Naive thymus-derived CD4-positive, alpha-beta T cell (primary cell): ENCODE data around the gene AKR1E2. TPM values are rescaled to one million over a fixed set of nuclear protein-coding genes. Genes with fewer than 3 reads are reported as not detected.

ENCODE experiments used
- ATAC-seq: fragments of 150-1000 bp; cut with Tn5 transposase; 2 replicates; pipeline ENCODE4 v1.10.0; 2021; ENCODE audit warnings: mild to moderate bottlenecking, moderate library complexity
- CTCF ChIA-PET: fragments of 350-600 bp; sonication (Branson Sonifier 250); formaldehyde crosslinking; loops from one replicate; lab custom pipeline; 2021; ENCODE audit warnings: antibody characterized with exemption; lab: Charles Lee
- POLR2A ChIA-PET: fragments of 350-600 bp; sonication (Branson Sonifier 250); formaldehyde crosslinking; loops from one replicate; lab custom pipeline; 2021; ENCODE audit warnings: antibody characterized with exemption, inconsistent platforms; lab: Charles Lee
- DNase-seq, 9 donors: peaks; one replicate each; pipeline versions ENCODE4 v3.0.0 to v3.0.0-alpha.2; 2020 to 2022; ENCODE audit warnings: mixed read lengths in 1 of 9
- H3K27ac ChIP-seq: one replicate; pipeline ENCODE4 v1.7.0; 2013; ENCODE audit warnings: mild to moderate bottlenecking, low read depth, low read length, moderate library complexity
- H3K27me3 ChIP-seq, 2 donors: one replicate each; pipeline ENCODE4 v1.7.0; 2013; ENCODE audit warnings: low read length in 2 of 2, mild to moderate bottlenecking in 2 of 2, moderate library complexity in 2 of 2; ENCODE audit not compliant: control insufficient read depth in 2 of 2, insufficient read depth in 2 of 2
- H3K36me3 ChIP-seq, 3 experiments: 1 replicate in 2 of 3; 2 replicates in 1 of 3; pipeline ENCODE4 v1.7.0; 2013; ENCODE audit warnings: low read length in 3 of 3, mild to moderate bottlenecking in 3 of 3, moderate library complexity in 1 of 3; ENCODE audit not compliant: insufficient read depth in 3 of 3, control insufficient read depth in 2 of 3
- H3K4me1 ChIP-seq, 2 donors: one replicate each; pipeline ENCODE4 v1.7.0; 2013; ENCODE audit warnings: low read length in 2 of 2, mild to moderate bottlenecking in 2 of 2, moderate library complexity in 1 of 2; ENCODE audit not compliant: control insufficient read depth in 2 of 2, insufficient read depth in 2 of 2
- H3K4me3 ChIP-seq: 2 replicates; pipeline ENCODE4 v1.7.0; 2013; ENCODE audit warnings: mild to moderate bottlenecking, low read length
- H3K9me3 ChIP-seq, 3 experiments: 1 replicate in 2 of 3; 2 replicates in 1 of 3; pipeline ENCODE4 v1.7.0; 2013; ENCODE audit warnings: low read length in 3 of 3; ENCODE audit not compliant: control insufficient read depth in 2 of 3
- H3K27ac Mint-ChIP-seq, 9 donors: one replicate each; pipeline ENCODE4 v1.8.0; 2020 to 2022; ENCODE audit warnings: mixed read lengths in 9 of 9, mild to moderate bottlenecking in 8 of 9, moderate library complexity in 5 of 9, inconsistent platforms in 2 of 9
- H3K27me3 Mint-ChIP-seq, 5 donors: one replicate each; pipeline ENCODE4 v1.8.0; 2021 to 2022; ENCODE audit warnings: mixed read lengths in 5 of 5, mild to moderate bottlenecking in 1 of 5
- H3K36me3 Mint-ChIP-seq, 5 donors: one replicate each; pipeline ENCODE4 v1.8.0; 2020 to 2022; ENCODE audit warnings: mixed read lengths in 5 of 5, mild to moderate bottlenecking in 3 of 5, inconsistent platforms in 1 of 5
- H3K4me1 Mint-ChIP-seq, 7 donors: one replicate each; pipeline ENCODE4 v1.8.0; 2020 to 2022; ENCODE audit warnings: mixed read lengths in 7 of 7, mild to moderate bottlenecking in 3 of 7, inconsistent platforms in 1 of 7
- H3K4me3 Mint-ChIP-seq, 10 donors: one replicate each; pipeline ENCODE4 v1.8.0; 2020 to 2022; ENCODE audit warnings: mild to moderate bottlenecking in 10 of 10, mixed read lengths in 10 of 10, moderate library complexity in 6 of 10, inconsistent platforms in 2 of 10
- H3K9me3 Mint-ChIP-seq, 11 donors: one replicate each; pipeline ENCODE4 v1.8.0; 2020 to 2022; ENCODE audit warnings: mixed read lengths in 11 of 11, mild to moderate bottlenecking in 4 of 11, inconsistent platforms in 1 of 11, moderate library complexity in 1 of 11
- intact Hi-C, 2 donors: fragments of 100-400 bp; cut with micrococcal nuclease; formaldehyde crosslinking; loops; one replicate each; pipeline ENCODE4 v1.15.1; 2023
- polyA plus RNA-seq, 2 donors: library from polyadenylated mRNA; unstranded; fragments of 300-500 nt; fragmentation: Illumina TruSeq; gene quantifications; one replicate each; pipeline ENCODE4 v1.2.3, GENCODE V29; 2021
- total RNA-seq, 6 experiments: library from RNA in 5 of 6; stranded (reverse) in 5 of 6; gene quantifications; 1 replicate in 5 of 6; 2 replicates in 1 of 6; pipeline ENCODE4 v1.2.3 and lab custom pipeline; 2021 to 2026

The AKR1E2 gene
- total and polyA plus RNA-seq, 7 experiments from 2014 or later, result 3.6 to 26.0 (median 10.6) TPM

DNA sequence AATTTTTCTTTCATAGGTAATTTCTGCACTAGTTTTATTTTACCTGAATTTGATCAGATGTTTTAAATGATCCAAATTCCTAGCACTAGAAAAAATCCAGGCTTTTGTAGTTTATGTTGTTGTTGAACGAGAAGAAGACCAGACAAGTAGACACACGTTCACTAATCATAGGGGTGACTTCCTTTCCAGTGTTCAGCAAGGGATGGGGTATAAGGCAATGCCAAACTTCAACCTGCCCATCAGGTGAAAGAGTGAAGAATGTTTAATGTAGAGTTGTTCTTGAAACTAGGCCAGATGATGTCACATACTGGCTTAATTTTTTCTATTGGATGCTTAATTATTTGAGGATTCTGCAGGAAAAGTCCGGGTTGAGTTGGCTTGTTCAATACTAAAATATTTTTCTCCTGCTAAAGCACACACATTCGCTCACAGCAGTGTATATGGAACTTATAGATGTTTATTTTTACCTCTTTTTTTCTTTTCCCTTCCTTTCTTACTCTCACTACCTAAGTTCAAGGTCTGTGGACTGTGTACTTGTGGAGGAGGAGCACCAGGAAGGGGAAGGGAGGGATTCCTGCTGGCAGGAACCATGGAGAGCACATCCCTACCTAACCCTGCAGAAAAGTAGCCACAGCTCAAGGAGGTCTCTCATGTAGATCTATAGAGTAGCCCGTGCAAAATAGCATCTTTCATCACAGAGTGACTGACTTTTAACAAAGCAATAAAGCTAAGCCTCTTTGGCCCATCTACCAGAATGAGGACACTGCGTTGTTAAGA lies 23.1 kb upstream of the AKR1E2 start:
- H3K27me3 ChIP-seq, result peaks cover 0 to 2% of the 10 kb centered on the region in 2 donors
- H3K4me3 ChIP-seq, result no peak overlapping the region
- DNase-seq (no peak), ATAC-seq (no peak)
- Mint-ChIP-seq H3K36me3 (no peaks in the 10 kb centered on the region), H3K27me3 (peaks cover 3 to 36% (median 5%) of the 10 kb centered on the region in 5 donors), H3K4me1 (no peaks in the 10 kb centered on the region), H3K4me3 (no peak overlapping the region), H3K9me3 (no peaks in the 10 kb centered on the region), H3K27ac (no peak overlapping the region)
- ChIA-PET CTCF (no interaction called here), POLR2A (no interaction called here)
- no peak overlapping the region for H3K27ac ChIP-seq
- no peaks in the 10 kb centered on the region for H3K36me3 ChIP-seq
- no peaks in the 10 kb centered on the region for H3K9me3 ChIP-seq
- intact Hi-C loops, result no loop called here
- H3K4me1 ChIP-seq, result no peaks in the 10 kb centered on the region

DNA sequence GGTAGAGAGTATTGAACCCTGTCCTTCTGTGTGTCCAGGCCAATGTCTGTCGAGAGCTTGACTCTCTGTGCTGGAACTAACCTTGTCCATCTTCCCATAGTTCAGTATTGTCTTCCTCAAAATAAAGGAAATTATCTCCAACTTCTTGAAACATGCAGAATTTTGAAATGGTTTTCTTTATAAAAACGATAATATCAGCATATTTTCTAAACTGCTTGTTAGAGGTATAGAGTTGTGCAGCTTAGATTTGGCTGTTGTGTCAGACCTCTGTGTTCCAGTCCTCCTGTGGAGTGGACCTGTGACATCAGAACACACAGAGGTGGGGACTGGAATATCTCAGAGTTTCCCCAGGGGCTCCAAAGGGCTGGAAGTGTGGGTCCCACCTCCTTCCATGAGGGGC lies 22.2 kb upstream of the AKR1E2 start:
- H3K4me3 Mint-ChIP-seq, result no peak overlapping the region
- H3K27me3 Mint-ChIP-seq, result peaks cover 0 to 32% (median 5%) of the 10 kb centered on the region in 5 donors
- no peak overlapping the region for H3K27ac Mint-ChIP-seq
- ChIA-PET CTCF (no interaction called here), POLR2A (no interaction called here)
- H3K9me3 ChIP-seq, result no peaks in the 10 kb centered on the region
- no peaks in the 10 kb centered on the region for H3K36me3 ChIP-seq
- H3K4me1 Mint-ChIP-seq, result peaks cover 0 to 2% (median 0%) of the 10 kb centered on the region in 7 donors
- DNase-seq, result no peak
- H3K36me3 Mint-ChIP-seq, result no peaks in the 10 kb centered on the region
- no peaks in the 10 kb centered on the region for H3K27me3 ChIP-seq
- intact Hi-C loops, result no loop called here
- no peak overlapping the region for H3K4me3 ChIP-seq
- ATAC-seq, result no peak
- H3K4me1 ChIP-seq, result no peaks in the 10 kb centered on the region
- H3K9me3 Mint-ChIP-seq, result no peaks in the 10 kb centered on the region
- no peak overlapping the region for H3K27ac ChIP-seq

DNA sequence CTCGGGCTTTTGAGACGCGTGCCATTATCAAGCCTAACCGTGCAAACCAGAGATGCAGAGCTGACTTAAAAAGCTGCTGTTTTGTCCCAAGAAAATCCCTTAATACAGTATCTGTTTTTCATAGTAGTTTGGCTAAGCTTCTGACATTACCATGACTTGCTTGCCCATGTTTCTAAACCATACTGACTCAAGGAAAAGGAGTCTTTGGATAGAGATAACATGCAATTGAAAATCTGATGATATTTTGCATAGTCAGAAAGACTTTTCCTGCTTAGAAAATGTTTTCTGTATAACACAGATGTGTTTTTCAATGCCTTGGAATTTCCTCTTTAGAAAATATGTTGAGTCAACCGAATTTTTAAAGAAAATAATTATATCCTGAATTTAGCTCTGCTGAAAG lies 21.5 kb upstream of the AKR1E2 start:
- no peaks in the 10 kb centered on the region for H3K4me1 ChIP-seq
- no peak for DNase-seq
- no peak overlapping the region for H3K27ac ChIP-seq
- H3K27me3 Mint-ChIP-seq, result peaks cover 0 to 32% (median 5%) of the 10 kb centered on the region in 5 donors
- H3K9me3 Mint-ChIP-seq, result no peaks in the 10 kb centered on the region
- no peak overlapping the region for H3K4me3 Mint-ChIP-seq
- ATAC-seq, result no peak
- POLR2A ChIA-PET, result no interaction called here
- intact Hi-C loops, result no loop called here
- H3K4me3 ChIP-seq, result no peak overlapping the region
- CTCF ChIA-PET, result interaction anchor here (0.6 kb wide), 1 partner anchor 479 kb away, joined by 3 read pairs; no protein-coding TSS in a partner anchor
- no peaks in the 10 kb centered on the region for H3K9me3 ChIP-seq
- H3K27me3 ChIP-seq, result no peaks in the 10 kb centered on the region
- no peaks in the 10 kb centered on the region for H3K36me3 Mint-ChIP-seq
- no peak overlapping the region for H3K27ac Mint-ChIP-seq
- no peaks in the 10 kb centered on the region for H3K36me3 ChIP-seq
- peaks cover 0 to 2% (median 0%) of the 10 kb centered on the region in 7 donors for H3K4me1 Mint-ChIP-seq

DNA sequence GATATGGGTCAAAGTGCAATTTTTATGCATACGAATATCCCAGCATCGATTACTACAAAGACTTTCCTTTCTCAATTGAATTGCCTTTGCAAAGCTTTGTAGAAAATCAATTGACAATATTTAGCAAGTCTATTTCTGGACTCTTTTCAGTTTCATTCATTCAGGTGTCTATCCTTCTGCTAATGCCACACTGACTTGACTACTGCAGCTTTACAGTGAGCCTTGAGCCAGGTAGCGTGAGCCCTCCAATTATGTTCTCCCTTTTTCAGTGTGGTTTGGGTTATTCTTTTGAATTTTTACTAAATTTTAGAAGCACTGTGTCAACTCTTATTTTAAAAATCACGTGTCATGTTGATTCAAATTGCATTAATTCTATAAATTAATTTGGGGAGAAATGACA lies 19.5 kb upstream of the AKR1E2 start:
- Mint-ChIP-seq H3K9me3 (no peaks in the 10 kb centered on the region), H3K27me3 (peaks cover 0 to 27% (median 9%) of the 10 kb centered on the region in 5 donors), H3K4me1 (peaks cover 0 to 2% (median 0%) of the 10 kb centered on the region in 7 donors), H3K27ac (no peak overlapping the region), H3K36me3 (no peaks in the 10 kb centered on the region), H3K4me3 (no peak overlapping the region)
- DNase-seq, result no peak
- ChIA-PET CTCF (no interaction called here), POLR2A (no interaction called here)
- Histone ChIP-seq H3K4me3 (no peak overlapping the region), H3K4me1 (no peaks in the 10 kb centered on the region), H3K36me3 (no peaks in the 10 kb centered on the region), H3K27ac (no peak overlapping the region), H3K9me3 (no peaks in the 10 kb centered on the region), H3K27me3 (no peaks in the 10 kb centered on the region)
- ATAC-seq, result no peak
- intact Hi-C loops, result no loop called here

DNA sequence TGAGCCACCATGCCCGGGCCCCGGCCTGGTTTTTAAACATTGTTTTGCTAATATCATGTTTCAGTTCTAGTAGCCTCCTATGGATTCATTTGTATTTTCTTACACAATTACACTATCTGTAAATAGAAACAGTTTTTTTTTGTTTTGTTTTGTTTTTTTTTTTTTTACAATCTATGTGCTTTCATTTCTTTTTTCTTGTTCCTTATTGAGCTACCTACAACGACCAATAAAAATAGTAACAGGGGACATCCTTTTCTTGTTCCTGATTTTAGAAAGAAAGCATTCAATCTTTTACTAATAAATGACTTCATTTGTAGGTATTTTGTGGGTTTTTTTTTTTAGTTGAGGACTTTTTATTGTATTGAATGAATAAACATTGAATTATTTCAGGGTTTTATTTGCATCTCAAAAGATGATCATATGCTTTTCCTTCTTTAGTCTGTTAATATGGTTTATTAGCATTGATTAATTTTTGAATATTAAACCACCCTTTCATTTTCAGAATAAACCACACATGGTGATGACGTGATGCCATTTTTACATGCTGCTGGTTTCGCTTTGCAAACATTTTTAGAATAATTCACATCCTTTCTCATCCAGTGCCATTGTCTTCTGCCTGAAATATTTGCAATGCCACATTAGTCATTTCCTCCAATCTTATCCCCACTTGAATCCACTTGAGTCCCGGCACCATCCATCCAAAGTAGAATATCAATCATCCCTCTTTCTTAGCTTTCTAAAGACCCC lies 18.1 kb upstream of the AKR1E2 start:
- no peak overlapping the region for H3K4me3 Mint-ChIP-seq
- Histone ChIP-seq H3K4me3 (no peak overlapping the region), H3K9me3 (no peaks in the 10 kb centered on the region), H3K27ac (no peak overlapping the region), H3K4me1 (no peaks in the 10 kb centered on the region), H3K27me3 (no peaks in the 10 kb centered on the region), H3K36me3 (no peaks in the 10 kb centered on the region)
- H3K36me3 Mint-ChIP-seq, result no peaks in the 10 kb centered on the region
- intact Hi-C loops, result no loop called here
- peaks cover 0 to 22% (median 8%) of the 10 kb centered on the region in 5 donors for H3K27me3 Mint-ChIP-seq
- H3K9me3 Mint-ChIP-seq, result no peaks in the 10 kb centered on the region
- CTCF ChIA-PET, result no interaction called here
- peaks cover 0 to 2% (median 0%) of the 10 kb centered on the region in 7 donors for H3K4me1 Mint-ChIP-seq
- no peak for ATAC-seq
- H3K27ac Mint-ChIP-seq, result no peak overlapping the region
- POLR2A ChIA-PET, result interaction anchor here (0.6 kb wide), 1 partner anchor 47 kb away, joined by 3 read pairs; no protein-coding TSS in a partner anchor
- DNase-seq, result no peak

DNA sequence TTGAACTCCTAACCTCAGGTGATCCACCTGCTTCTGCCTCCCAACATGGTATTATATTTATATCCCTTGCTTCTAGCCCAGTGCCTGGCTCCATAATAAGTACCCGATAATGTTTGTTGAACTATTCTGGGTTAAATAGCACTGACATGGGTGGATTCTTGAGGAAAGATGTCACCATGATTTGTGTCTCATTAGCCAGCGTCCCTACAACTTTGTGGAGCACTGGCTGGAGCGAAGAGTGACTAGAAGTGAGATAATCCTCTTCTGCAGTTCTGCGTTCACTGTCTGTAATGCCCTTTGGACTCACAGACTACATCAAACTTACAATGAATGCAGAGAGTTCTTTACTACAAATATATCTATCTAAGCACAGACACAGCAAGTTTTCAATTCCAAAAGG lies 16.9 kb upstream of the AKR1E2 start:
- DNase-seq (no peak), ATAC-seq (no peak)
- ChIA-PET POLR2A (no interaction called here), CTCF (interaction anchor here (0.9 kb wide), 1 partner anchor 41 kb away, joined by 3 read pairs; no protein-coding TSS in a partner anchor)
- Histone ChIP-seq H3K36me3 (no peaks in the 10 kb centered on the region), H3K4me3 (no peak overlapping the region), H3K27ac (no peak overlapping the region), H3K27me3 (no peaks in the 10 kb centered on the region), H3K4me1 (no peaks in the 10 kb centered on the region), H3K9me3 (no peaks in the 10 kb centered on the region)
- Mint-ChIP-seq H3K4me3 (no peak overlapping the region), H3K4me1 (peaks cover 0 to 4% (median 0%) of the 10 kb centered on the region in 7 donors), H3K27ac (no peak overlapping the region), H3K9me3 (no peaks in the 10 kb centered on the region), H3K27me3 (peaks cover 0 to 15% (median 8%) of the 10 kb centered on the region in 5 donors), H3K36me3 (no peaks in the 10 kb centered on the region)
- intact Hi-C loops, result no loop called here
